GM06990 (cell line): ENCODE measurements around the gene DSTYK.

Experiments used
- DNase-seq: peaks from one replicate; pipeline ENCODE4 v3.0.0-alpha.2; 2011; ENCODE audit not compliant: insufficient read length; ENCODE audit errors: extremely low read depth
- H3K27me3 ChIP-seq: replicated peaks from 2 replicates; pipeline ENCODE4 v1.6.0; 2011; ENCODE audit warnings: low read length; ENCODE audit not compliant: control insufficient read depth, insufficient read depth
- H3K36me3 ChIP-seq: 2 replicates; pipeline ENCODE4 v1.5.1; 2011; ENCODE audit warnings: low read length; ENCODE audit not compliant: control insufficient read depth, insufficient read depth
- H3K4me3 ChIP-seq: replicated peaks from 2 replicates; pipeline ENCODE4 v1.5.1; 2011; ENCODE audit warnings: low read depth, mild to moderate bottlenecking, control low read depth, low read length
- CTCF ChIP-seq: IDR thresholded peaks from 2 replicates; pipeline ENCODE4 v1.5.1; 2011; ENCODE audit warnings: low read length, control low read depth, mild to moderate bottlenecking, inconsistent platforms; ENCODE audit not compliant: insufficient read depth, poor library complexity, severe bottlenecking

DSTYK gene

DNA sequence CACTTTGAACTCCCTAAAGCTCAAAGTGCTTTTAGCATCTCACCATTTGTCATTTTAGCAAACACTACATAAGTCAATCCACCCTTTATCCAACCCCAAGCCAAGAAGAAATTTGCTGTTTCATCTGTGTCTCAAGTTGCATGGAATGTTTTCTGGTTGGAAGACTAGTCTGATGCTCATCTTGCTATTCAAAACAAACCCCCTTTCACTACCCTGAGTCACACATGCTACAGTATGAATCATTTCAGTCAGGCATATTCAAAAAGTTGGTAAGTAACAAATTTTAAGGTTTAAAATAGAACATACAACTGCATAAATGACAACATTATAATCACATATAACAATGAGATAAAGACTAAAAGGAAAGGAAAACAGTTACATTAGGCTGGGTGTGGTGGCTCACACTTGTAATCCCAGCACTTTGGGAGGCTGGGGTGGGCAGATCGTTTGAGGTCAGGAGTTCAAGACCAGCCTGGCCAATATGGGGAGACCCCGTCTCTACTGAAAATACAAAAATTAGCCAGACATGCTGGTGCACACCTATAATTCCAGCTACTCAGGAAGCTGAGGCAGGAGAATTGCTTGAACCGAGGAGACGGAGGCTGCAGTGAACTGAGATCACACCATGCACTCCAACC lies 38.7 kb downstream of the DSTYK start:
- H3K36me3 ChIP-seq = no peaks in the 10 kb centered on the region; the same call in 1 of the 2 replicates
- DNase-seq = no peak

GRCh38 chr1:205171369-205171768 lies 40.1 kb downstream of the DSTYK start:
- Histone ChIP-seq H3K36me3 (no peaks in the 10 kb centered on the region; the same call in 1 of the 2 replicates), H3K27me3 (no peaks in the 10 kb centered on the region), H3K4me3 (no peak overlapping the region)
- no peak for DNase-seq
- TF ChIP-seq CTCF = no peak

More for the DNA sequence above, 38.7 kb downstream of the DSTYK start:
- Histone ChIP-seq H3K4me3 (no peak overlapping the region), H3K27me3 (no peaks in the 10 kb centered on the region)
- TF ChIP-seq CTCF = no peak

DNA sequence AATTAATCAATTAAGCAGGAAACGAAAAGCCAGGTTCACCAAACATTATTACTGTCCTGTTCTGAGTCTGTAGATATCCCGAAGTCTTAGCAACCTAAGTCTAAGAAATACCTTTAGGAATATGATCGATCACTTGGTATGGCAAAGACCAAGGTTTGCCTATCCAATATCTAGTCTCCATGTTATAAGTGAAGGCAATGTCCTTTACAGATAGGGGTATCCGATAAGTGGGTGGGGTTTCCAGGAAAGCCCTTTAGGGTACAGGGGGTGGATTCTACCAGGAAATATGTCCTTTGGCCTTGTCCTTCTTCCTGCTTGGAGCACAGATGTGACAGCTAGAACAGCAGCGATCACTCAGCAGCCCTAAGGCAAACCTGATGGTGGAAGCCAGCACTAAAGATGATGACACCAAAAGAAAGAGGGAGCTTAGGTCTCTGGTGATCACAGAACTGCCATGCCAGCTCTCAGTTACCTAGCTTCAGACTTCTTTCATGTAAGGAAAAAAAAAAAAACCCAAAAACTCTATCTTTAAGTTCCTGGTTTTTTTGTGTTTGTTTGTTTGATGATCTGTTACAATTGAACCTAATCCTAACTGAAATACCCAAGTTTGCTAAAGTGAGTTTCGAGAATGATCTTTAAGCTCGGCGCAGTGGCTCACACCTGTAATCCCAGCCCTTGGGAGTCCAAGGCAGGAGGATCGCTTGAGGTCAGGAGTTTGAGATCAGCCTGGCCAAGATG lies 40.8 kb downstream of the DSTYK start:
- no peak overlapping the region for H3K4me3 ChIP-seq
- no peak for DNase-seq
- no peaks in the 10 kb centered on the region for H3K27me3 ChIP-seq
- no peaks in the 10 kb centered on the region; the same call in 1 of the 2 replicates for H3K36me3 ChIP-seq
- no peak for TF ChIP-seq CTCF

- H3K27me3 ChIP-seq = no peaks in the 10 kb centered on the region
- DNase-seq = no peak
- TF ChIP-seq CTCF = no peak
- H3K36me3 ChIP-seq = no peaks in the 10 kb centered on the region; the same call in 1 of the 2 replicates
- H3K4me3 ChIP-seq = no peak overlapping the region
Measured at GRCh38 chr1:205169248-205169647, 42.3 kb downstream of the DSTYK start.

GRCh38 chr1:205168291-205168690 lies 43.2 kb downstream of the DSTYK start:
- H3K27me3 ChIP-seq = no peaks in the 10 kb centered on the region
- DNase-seq = no peak
- no peak for TF ChIP-seq CTCF
- H3K4me3 ChIP-seq = no peak overlapping the region
- H3K36me3 ChIP-seq = no peaks in the 10 kb centered on the region; the same call in 1 of the 2 replicates

GRCh38 chr1:205162301-205162700 lies 49.2 kb downstream of the DSTYK start:
- DNase-seq = no peak
- no peaks in the 10 kb centered on the region for H3K27me3 ChIP-seq
- peaks cover 2% of the 10 kb centered on the region for H3K36me3 ChIP-seq
- TF ChIP-seq CTCF = no peak
- no peak overlapping the region for H3K4me3 ChIP-seq
